AG09319 (cell line): Measurements from ENCODE around the gene ABCC10.

Source experiments
- DNase-seq: peaks from one replicate; pipeline ENCODE4 v3.0.0-alpha.2; 2010; ENCODE audit warnings: low read depth; ENCODE audit errors: extremely low read depth
- CTCF ChIP-seq: IDR thresholded peaks from 2 replicates; pipeline ENCODE4 v1.5.1; 2011; ENCODE audit warnings: low read depth, mild to moderate bottlenecking, inconsistent platforms, low read length, moderate library complexity

ABCC10 gene

DNA sequence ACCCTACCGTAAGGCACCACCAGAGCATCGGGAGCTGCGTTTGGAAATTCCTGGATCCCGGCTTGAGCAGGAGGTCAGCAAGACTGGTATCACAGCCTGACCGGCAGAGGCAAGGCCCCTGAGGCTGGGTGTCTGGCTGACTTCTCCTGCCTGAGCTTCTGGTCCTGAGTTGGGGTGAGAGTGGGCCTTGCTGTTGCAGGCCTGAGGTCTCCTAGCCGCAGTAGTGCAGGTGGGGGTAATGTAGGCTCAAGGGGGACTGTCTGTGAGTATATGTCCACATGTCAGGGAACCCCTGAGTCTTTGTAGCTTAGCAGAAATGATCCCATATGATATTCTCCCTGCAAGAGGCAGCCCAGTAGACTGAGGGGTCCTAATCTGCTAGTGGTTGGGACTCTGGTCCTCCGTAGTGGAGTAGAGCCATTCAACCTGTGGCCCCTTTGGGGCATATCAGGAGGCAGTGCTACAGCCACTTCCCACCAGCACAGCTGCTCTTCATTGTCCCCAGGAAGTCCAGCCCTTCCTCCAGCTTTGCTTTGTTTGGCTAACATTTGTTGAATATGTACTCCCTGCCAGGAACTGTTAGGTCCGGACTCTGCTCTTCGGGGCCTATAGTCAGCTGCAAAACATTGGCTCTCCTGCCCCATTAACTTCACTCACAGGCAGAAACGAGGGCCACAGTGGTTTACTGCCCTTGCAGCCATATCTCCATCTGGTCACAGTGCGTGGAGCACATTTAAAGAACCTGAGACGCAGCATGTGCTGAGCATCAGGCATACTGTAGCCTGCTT lies 71.9 kb downstream of the ABCC10 start:
- no peak for TF ChIP-seq CTCF
- DNase-seq, result no peak
